Kidney epithelial cell (primary cell): ENCODE results near the gene CADPS. TPM values are rescaled to one million over a fixed set of nuclear protein-coding genes. Genes with fewer than 3 reads are reported as not detected.

Experiments
- DNase-seq: peaks from one replicate; pipeline ENCODE4 v3.0.0-alpha.2; 2010; ENCODE audit warnings: low read depth
- H3K27me3 ChIP-seq: 2 replicates; pipeline ENCODE4 v1.6.0; 2011; ENCODE audit warnings: low read length; ENCODE audit not compliant: control insufficient read depth, insufficient read depth
- H3K36me3 ChIP-seq: 2 replicates; pipeline ENCODE4 v1.5.1; 2011; ENCODE audit warnings: low read length; ENCODE audit not compliant: control insufficient read depth, insufficient read depth
- H3K4me3 ChIP-seq: 2 replicates; pipeline ENCODE4 v1.5.1; 2011; ENCODE audit warnings: low read depth, mild to moderate bottlenecking, control low read depth, low read length
- total RNA-seq: library from RNA; depleted of rRNA; stranded (reverse); fragments of >200 nt; gene quantifications from 2 replicates; pipeline ENCODE4 v1.2.3, GENCODE V29; 2015
- TF ChIP-seq, protein P1 (sequence below): IDR thresholded peaks from 2 replicates; pipeline ENCODE4 v1.5.1; 2011; ENCODE audit warnings: mild to moderate bottlenecking, moderate library complexity, low read length, control low read depth, inconsistent platforms; ENCODE audit not compliant: insufficient read depth, poor library complexity, severe bottlenecking

The CADPS gene
- total RNA-seq, 1 donor from 2014 or later: 0.08 TPM

DNA sequence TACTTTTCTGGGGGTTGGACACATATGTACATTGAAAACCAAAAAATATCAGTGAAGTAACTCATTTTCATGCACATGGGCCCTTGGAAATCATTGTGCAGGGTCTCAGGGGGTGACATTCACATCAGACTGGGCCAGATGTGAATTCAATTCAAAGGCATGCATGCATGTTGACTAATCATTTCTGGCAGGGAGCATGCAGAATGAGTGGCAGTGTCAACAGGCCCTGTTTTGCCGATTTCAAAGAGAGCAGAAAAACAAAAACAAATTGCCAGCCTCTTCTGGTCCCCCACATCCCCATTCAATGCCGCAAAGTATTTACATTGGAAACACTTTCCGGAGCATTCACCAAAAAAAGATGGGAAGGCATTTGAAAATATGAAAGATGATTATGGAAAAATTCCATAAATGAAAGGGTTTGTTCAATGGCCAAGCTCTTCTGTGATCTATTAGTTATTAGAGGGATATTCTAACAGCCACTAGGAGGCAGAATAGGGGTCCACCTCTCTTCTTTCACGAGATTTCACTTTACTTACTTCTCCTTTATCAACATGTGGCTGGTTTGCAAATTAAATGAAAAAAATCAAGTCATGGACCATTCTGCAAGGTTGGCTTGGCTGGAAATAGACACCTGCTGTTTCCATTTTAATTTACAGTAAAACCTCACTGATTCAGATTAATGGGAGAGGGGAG is 382.0 kb downstream of the CADPS start:
- no peaks in the 10 kb centered on the region for H3K36me3 ChIP-seq
- H3K4me3 ChIP-seq: no peak overlapping the region
- peaks cover 2% of the 10 kb centered on the region for H3K27me3 ChIP-seq
- DNase-seq: no peak
- TF ChIP-seq, protein P1, sequence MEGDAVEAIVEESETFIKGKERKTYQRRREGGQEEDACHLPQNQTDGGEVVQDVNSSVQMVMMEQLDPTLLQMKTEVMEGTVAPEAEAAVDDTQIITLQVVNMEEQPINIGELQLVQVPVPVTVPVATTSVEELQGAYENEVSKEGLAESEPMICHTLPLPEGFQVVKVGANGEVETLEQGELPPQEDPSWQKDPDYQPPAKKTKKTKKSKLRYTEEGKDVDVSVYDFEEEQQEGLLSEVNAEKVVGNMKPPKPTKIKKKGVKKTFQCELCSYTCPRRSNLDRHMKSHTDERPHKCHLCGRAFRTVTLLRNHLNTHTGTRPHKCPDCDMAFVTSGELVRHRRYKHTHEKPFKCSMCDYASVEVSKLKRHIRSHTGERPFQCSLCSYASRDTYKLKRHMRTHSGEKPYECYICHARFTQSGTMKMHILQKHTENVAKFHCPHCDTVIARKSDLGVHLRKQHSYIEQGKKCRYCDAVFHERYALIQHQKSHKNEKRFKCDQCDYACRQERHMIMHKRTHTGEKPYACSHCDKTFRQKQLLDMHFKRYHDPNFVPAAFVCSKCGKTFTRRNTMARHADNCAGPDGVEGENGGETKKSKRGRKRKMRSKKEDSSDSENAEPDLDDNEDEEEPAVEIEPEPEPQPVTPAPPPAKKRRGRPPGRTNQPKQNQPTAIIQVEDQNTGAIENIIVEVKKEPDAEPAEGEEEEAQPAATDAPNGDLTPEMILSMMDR: peak; percentile 25

DNA sequence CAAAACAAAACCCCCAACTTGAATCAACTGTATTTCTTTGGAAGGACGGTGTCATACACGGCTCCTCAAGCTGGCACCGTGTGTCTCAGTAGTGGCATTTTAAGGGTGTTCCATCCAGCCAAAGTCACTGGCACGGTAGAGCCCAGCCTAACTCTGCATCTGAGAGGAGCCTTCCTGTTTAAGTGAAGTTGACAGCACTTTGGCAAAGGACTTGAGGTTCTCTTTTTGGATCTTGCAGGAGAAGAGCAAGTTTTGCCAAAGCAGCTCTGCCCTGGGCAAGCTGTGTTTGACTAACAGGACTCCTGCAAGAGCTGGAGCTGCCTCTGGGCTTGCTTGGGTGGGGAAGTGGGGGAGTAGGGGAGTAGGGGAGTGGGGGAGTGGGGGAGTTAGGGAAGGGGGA is 392.3 kb downstream of the CADPS start:
- Histone ChIP-seq H3K4me3 (no peak overlapping the region), H3K36me3 (no peaks in the 10 kb centered on the region), H3K27me3 (no peaks in the 10 kb centered on the region)
- TF ChIP-seq, protein P1: no peak
- no peak for DNase-seq

DNA sequence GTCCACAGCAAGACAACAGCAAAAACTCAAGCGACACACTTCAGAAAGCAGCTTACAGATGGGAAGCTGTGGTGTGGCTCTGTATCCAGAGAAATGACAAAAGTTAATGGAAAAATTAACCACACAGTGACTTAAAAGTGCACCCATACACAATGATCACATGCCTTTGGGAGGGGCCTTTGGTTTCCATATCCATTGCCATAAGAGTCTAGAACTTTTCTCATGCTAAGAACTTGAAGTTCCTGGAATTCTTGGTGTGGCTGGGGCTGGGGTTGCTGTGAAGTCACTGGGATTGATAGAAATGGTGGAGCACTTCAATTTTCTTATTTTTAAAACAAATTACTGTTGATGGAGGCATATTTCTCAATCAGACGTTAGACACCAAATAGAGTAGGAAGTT is 393.3 kb downstream of the CADPS start:
- H3K4me3 ChIP-seq: no peak overlapping the region
- TF ChIP-seq, protein P1: no peak
- DNase-seq: no peak
- H3K27me3 ChIP-seq: no peaks in the 10 kb centered on the region
- H3K36me3 ChIP-seq: no peaks in the 10 kb centered on the region

DNA sequence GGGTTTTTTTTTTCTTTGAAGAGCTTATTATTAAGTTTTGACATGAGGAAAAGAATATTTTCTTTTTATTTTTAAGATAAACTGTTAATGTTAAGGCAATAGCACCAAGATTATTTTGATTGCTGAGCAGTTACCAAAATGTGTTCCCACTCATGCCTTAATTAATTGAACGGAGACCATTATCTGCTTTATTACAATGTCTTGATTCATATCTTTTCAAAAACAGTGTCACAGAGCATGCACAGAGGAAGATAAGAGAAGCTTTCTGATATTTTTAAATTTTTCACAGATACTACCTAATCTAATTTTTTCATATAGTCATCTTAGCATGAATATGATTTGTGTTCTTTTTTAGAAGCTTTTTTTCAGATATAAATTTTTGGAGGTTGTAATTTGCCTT is 395.2 kb downstream of the CADPS start:
- no peak for DNase-seq
- H3K27me3 ChIP-seq: no peaks in the 10 kb centered on the region
- TF ChIP-seq, protein P1: no peak
- H3K36me3 ChIP-seq: no peaks in the 10 kb centered on the region
- no peak overlapping the region for H3K4me3 ChIP-seq

DNA sequence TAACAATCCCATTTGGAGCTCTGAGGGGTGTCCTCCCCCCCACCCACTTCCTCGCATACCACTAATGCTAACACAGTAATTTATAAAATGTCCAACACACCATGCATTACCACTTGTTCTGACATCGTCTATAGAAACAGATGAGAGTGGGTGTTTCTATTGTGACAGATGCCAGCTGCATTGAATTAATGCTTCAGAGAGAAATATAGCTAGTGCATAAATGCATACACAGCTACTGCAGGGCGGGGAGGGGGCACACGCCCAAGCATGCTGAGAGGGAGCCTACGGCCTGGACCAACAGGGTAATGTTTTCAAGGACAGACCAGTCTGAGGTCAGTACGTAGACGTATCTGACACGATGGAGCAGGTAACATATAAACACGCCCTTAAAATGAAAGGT is 395.9 kb downstream of the CADPS start:
- Histone ChIP-seq H3K36me3 (no peaks in the 10 kb centered on the region), H3K4me3 (no peak overlapping the region), H3K27me3 (no peaks in the 10 kb centered on the region)
- TF ChIP-seq, protein P1: no peak
- DNase-seq: no peak

DNA sequence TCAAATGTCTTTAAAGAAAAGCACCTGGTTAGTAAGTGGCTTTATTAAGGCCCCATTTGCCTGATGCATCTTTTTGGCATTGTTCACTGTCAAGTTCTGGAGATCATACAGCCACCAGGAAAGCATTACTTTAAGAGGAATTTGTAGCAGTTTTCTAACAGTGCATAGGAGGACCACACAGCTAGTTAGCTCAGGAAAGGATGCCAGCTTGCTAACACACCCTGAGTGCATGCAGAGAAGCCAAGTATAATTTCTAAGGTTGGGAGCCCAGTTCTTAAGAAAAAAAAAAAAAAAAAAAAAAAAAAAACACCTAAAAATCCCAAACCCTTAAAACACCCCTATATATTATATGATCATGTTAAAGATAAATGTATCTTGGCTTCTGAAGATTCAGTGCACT is 399.9 kb downstream of the CADPS start:
- DNase-seq: no peak
- no peaks in the 10 kb centered on the region for H3K36me3 ChIP-seq
- H3K27me3 ChIP-seq: no peaks in the 10 kb centered on the region
- TF ChIP-seq, protein P1: no peak
- H3K4me3 ChIP-seq: no peak overlapping the region
